NCI-H1092 (cell line): ENCODE results near the gene GALNT10.

Experiments used
- DNase-seq: peaks from one replicate; lab custom pipeline; 2025; lab: John Stamatoyannopoulos, UW

The GALNT10 gene

GRCh38 chr5:154445422-154446194 lies 255.1 kb downstream of the GALNT10 start, which contains the start of gene SAP30L:
Gene SAP30L, plus strand, starts transcription at chr5:154445997. Its CDS starts 608 bp downstream, at chr5:154446605.
- DNase-seq: peak; percentile 77

- no peak for DNase-seq
Observed at GRCh38 chr5:154446195-154447088, 255.9 kb downstream of the GALNT10 start.

- DNase-seq: no peak
Observed at GRCh38 chr5:154447089-154447725, 256.7 kb downstream of the GALNT10 start.

GRCh38 chr5:154449786-154450185 lies 259.3 kb downstream of the GALNT10 start:
- DNase-seq: no peak

- DNase-seq: no peak
Observed at GRCh38 chr5:154451957-154452356, 261.4 kb downstream of the GALNT10 start.

GRCh38 chr5:154455585-154455984 lies 265.1 kb downstream of the GALNT10 start:
- DNase-seq: no peak

- no peak for DNase-seq
Observed at GRCh38 chr5:154456540-154456939, 266.0 kb downstream of the GALNT10 start.

GRCh38 chr5:154459015-154459414 lies 268.5 kb downstream of the GALNT10 start:
- no peak for DNase-seq

- DNase-seq: no peak
Observed at GRCh38 chr5:154460172-154460571, 269.6 kb downstream of the GALNT10 start.

- DNase-seq: no peak
Observed at GRCh38 chr5:154461531-154461930, 271.0 kb downstream of the GALNT10 start.

GRCh38 chr5:154464438-154464837 lies 273.9 kb downstream of the GALNT10 start:
- no peak for DNase-seq

GRCh38 chr5:154465169-154465568 lies 274.6 kb downstream of the GALNT10 start:
- no peak for DNase-seq

- no peak for DNase-seq
Observed at GRCh38 chr5:154466147-154466546, 275.6 kb downstream of the GALNT10 start.

GRCh38 chr5:154466671-154467070 lies 276.1 kb downstream of the GALNT10 start:
- DNase-seq: no peak

GRCh38 chr5:154467655-154468354 lies 277.3 kb downstream of the GALNT10 start:
- peak; percentile 42 for DNase-seq

- no peak for DNase-seq
Observed at GRCh38 chr5:154470137-154470536, 279.6 kb downstream of the GALNT10 start.
